ENCODE data around the gene KIAA2012. TPM values are rescaled to one million over a fixed set of nuclear protein-coding genes. Genes with fewer than 3 reads are reported as not detected.

KIAA2012 gene
- total and polyA plus RNA-seq, 2 of the 8 experiments (the other 6 are each of a cell fraction or from before 2014, with no cell fraction given): not detected

DNA sequence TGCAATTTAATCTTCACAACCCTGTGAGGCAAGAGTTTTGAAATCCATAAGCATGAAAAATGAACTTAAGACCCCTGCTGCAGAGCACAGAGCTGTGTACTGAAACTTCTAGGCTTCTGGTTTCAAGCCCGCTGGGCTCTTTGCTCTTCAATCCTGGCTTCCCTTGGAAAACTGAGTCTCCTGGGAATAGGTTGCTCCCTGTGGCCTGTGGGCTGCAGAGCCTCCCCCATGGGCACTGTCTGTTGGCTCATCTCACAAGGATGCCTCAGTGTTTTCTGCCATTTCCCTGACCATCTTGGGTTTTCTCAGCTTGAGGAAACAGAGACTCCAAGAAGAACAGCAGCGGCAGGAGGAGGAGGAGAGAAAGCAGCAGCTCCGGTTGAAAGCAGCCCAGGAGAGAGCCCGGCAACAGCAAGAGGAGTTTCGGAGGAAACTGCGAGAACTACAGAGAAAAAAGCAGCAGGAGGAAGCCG lies 120.9 kb downstream of the KIAA2012 start:
- H2BK15ac ChIP-seq (ENCODE audit: low read length): no peak overlapping the region
- H3K27me3 ChIP-seq (replicated peaks in 1 of 4; ENCODE audit: control insufficient read depth in 3 of 4, extremely low read depth in 1 of 4, insufficient read depth in 3 of 4, low read length in 3 of 4): no peaks in the 10 kb centered on the region
- H3K4me3 ChIP-seq (ENCODE audit: extremely low read depth in 1 of 4, insufficient read depth in 2 of 4, low read depth in 3 of 4, low read length in 4 of 4): no peak overlapping the region
- no peak overlapping the region for H3K9ac ChIP-seq (replicated peaks in 1 of 4; ENCODE audit: extremely low read depth in 1 of 4, low read depth in 3 of 4, low read length in 3 of 4)
- DNase-seq (ENCODE audit: low read depth in 1 of 2, low spot score in 2 of 2): peak in 1 of 2 experiments; percentile 47
- ChIA-PET CTCF (ENCODE audit: partially characterized antibody) (interaction anchor here (0.9 to 4.6 kb wide), 2 partner anchors 14 to 15 kb away, joined by 3 to 20 read pairs; no protein-coding TSS in a partner anchor), POLR2A (ENCODE audit: partially characterized antibody) (no interaction called here)
- H3K4me2 ChIP-seq (ENCODE audit: insufficient read depth in 1 of 2, low read depth in 2 of 2, low read length in 2 of 2): no peak overlapping the region; a peak in 1 of 4 replicates
- no peak overlapping the region for H2BK120ac ChIP-seq (replicated peaks; ENCODE audit: low read depth, low read length)
- no peak overlapping the region; the same call in 1 of the 2 replicates for H2AFZ ChIP-seq (ENCODE audit: low read length)
- H3K23me2 ChIP-seq (ENCODE audit: low read depth, low read length): no peaks in the 10 kb centered on the region
- H4K20me1 ChIP-seq (replicated peaks in 1 of 2; ENCODE audit: control insufficient read depth in 1 of 2, insufficient read depth in 2 of 2, low read length in 2 of 2): no peaks in the 10 kb centered on the region
- FAIRE-seq: no peak
- TF ChIP-seq CTBP2 (IDR thresholded peaks at IDR 0.05; ENCODE audit: borderline replicate concordance, insufficient read depth, insufficient read length, low read length): no peak
- no peak overlapping the region for H3K23ac ChIP-seq (ENCODE audit: insufficient read length)
- no peak overlapping the region for H3K27ac ChIP-seq (ENCODE audit: low read depth, low read length)
- H3K4me1 ChIP-seq (replicated peaks in 1 of 4; ENCODE audit: control insufficient read depth in 3 of 4, insufficient read depth in 4 of 4, low read length in 3 of 4): peaks cover 0 to 3% (median 0%) of the 10 kb centered on the region in 4 experiments; a peak in 2 of 7 replicates
- no peak overlapping the region for H4K91ac ChIP-seq (replicated peaks; ENCODE audit: insufficient read length, low read length)
- no peak overlapping the region for H4K5ac ChIP-seq (ENCODE audit: insufficient read length, low read depth, low read length)
- no peak overlapping the region for H2BK5ac ChIP-seq (ENCODE audit: low read depth, low read length)
- no peaks in the 10 kb centered on the region for H3K36me3 ChIP-seq (ENCODE audit: control insufficient read depth in 2 of 4, insufficient read depth in 4 of 4, low read length in 3 of 4)
- H2BK20ac ChIP-seq (ENCODE audit: low read length): no peak overlapping the region
- no peaks in the 10 kb centered on the region for H3K9me3 ChIP-seq (ENCODE audit: insufficient read depth in 2 of 2, low read depth in 1 of 2, low read length in 1 of 2)
- H3K56ac ChIP-seq (replicated peaks; ENCODE audit: insufficient read length, low read depth, low read length): no peak overlapping the region
- no peaks in the 10 kb centered on the region for H3K79me2 ChIP-seq (ENCODE audit: control insufficient read depth in 1 of 2, insufficient read depth in 2 of 2, low read length in 2 of 2)
- no peak overlapping the region for H3K18ac ChIP-seq (ENCODE audit: extremely low read depth, low read length)
- H3K4ac ChIP-seq (replicated peaks; ENCODE audit: insufficient read length, low read depth, low read length): no peak overlapping the region
- no peak overlapping the region; the same call in 1 of the 2 replicates for H4K8ac ChIP-seq (ENCODE audit: extremely low read depth, insufficient read depth, low read length)
- H3K14ac ChIP-seq (ENCODE audit: insufficient read length): no peak overlapping the region
- H2AK5ac ChIP-seq (ENCODE audit: low read depth, low read length): no peak overlapping the region
- no peak overlapping the region for H2BK12ac ChIP-seq (ENCODE audit: low read depth, low read length)
- no peaks in the 10 kb centered on the region for H3K79me1 ChIP-seq (ENCODE audit: low read depth, low read length)
- WGBS, 2 experiments (ENCODE audit: extremely low coverage in 1 of 2, insufficient coverage in 1 of 2, insufficient read length in 1 of 2, insufficient replicate concordance in 2 of 2, low coverage in 1 of 2, low lambda C conversion rate in 2 of 2, missing lambda C conversion rate in 1 of 2): 93% methylated on average over 7 of the region's 7 CpGs; no CpG with 5 or more reads in 1 of the 2 experiments

Data from H1 (cell line).